HG02981 (cell line): ENCODE data around the gene SYCE3.
"Not testable (repeated sequence)": the region's sequence is repeated elsewhere in the genome, so short reads cannot be mapped to it uniquely, and the experiment has no call there.

ENCODE experiments used
- ATAC-seq: cut with Tn5 transposase; IDR thresholded peaks from one replicate; pipeline ENCODE4 v1.9.1; 2021; ENCODE audit warnings: mild to moderate bottlenecking, moderate library complexity; ENCODE audit not compliant: unreplicated experiment

The SYCE3 gene

GRCh38 chr22:50562523-50563412, at the start of gene SYCE3:
Gene SYCE3, minus strand, starts transcription at chr22:50562919. Its CDS starts 6,514 bp downstream, at chr22:50556405.
- ATAC-seq = peak; percentile 83

- no peak for ATAC-seq
Measured at GRCh38 chr22:50612168-50612527, 49.4 kb upstream of the SYCE3 start.

- ATAC-seq = no peak
Measured at GRCh38 chr22:50611341-50612060, 48.8 kb upstream of the SYCE3 start.

- no peak for ATAC-seq
Measured at GRCh38 chr22:50610581-50610980, 47.9 kb upstream of the SYCE3 start.

GRCh38 chr22:50610041-50610451, 47.3 kb upstream of the SYCE3 start:
- no peak for ATAC-seq

- ATAC-seq = no peak
Measured at GRCh38 chr22:50609599-50609998, 46.9 kb upstream of the SYCE3 start.

- ATAC-seq = no peak
Measured at GRCh38 chr22:50608996-50609395, 46.3 kb upstream of the SYCE3 start.

GRCh38 chr22:50608058-50608840, 45.5 kb upstream of the SYCE3 start:
- ATAC-seq = not testable (repeated sequence)

- ATAC-seq = no peak
Measured at GRCh38 chr22:50607659-50608020, 44.9 kb upstream of the SYCE3 start.

GRCh38 chr22:50606946-50607658, 44.4 kb upstream of the SYCE3 start:
- no peak for ATAC-seq

GRCh38 chr22:50606165-50606945, 43.6 kb upstream of the SYCE3 start:
- ATAC-seq = no peak

- no peak for ATAC-seq
Measured at GRCh38 chr22:50605613-50606074, 42.9 kb upstream of the SYCE3 start.

GRCh38 chr22:50605002-50605612, 42.4 kb upstream of the SYCE3 start:
- no peak for ATAC-seq

GRCh38 chr22:50604256-50605001, 41.7 kb upstream of the SYCE3 start:
- ATAC-seq = no peak

- no peak for ATAC-seq
Measured at GRCh38 chr22:50603511-50604255, 41.0 kb upstream of the SYCE3 start.

GRCh38 chr22:50602338-50602700, 39.6 kb upstream of the SYCE3 start:
- ATAC-seq = no peak

GRCh38 chr22:50601669-50602337, 39.1 kb upstream of the SYCE3 start:
- ATAC-seq = no peak
